Ovary (tissue), 3 donors: ENCODE results near the gene EBF3.

Experiments used
- POLR2A ChIP-seq: fragments of 450-650 bp; IDR thresholded peaks from one replicate; pipeline ENCODE4 v1.6.1; 2017; ENCODE audit warnings: antibody characterized with exemption, mild to moderate bottlenecking, moderate library complexity
- TF ChIP-seq, protein P1 (sequence below), 3 donors: fragments of 450-650 bp in 2 of 3; fragments of 200-600 bp in 1 of 3; IDR thresholded peaks; one replicate each; pipeline versions ENCODE4 v1.5.1 to v1.8.0; 2016 to 2022; ENCODE audit warnings: antibody characterized with exemption in 3 of 3, mild to moderate bottlenecking in 1 of 3
- donor health status: DM: no; HTN: no; CAD: no.

DNA sequence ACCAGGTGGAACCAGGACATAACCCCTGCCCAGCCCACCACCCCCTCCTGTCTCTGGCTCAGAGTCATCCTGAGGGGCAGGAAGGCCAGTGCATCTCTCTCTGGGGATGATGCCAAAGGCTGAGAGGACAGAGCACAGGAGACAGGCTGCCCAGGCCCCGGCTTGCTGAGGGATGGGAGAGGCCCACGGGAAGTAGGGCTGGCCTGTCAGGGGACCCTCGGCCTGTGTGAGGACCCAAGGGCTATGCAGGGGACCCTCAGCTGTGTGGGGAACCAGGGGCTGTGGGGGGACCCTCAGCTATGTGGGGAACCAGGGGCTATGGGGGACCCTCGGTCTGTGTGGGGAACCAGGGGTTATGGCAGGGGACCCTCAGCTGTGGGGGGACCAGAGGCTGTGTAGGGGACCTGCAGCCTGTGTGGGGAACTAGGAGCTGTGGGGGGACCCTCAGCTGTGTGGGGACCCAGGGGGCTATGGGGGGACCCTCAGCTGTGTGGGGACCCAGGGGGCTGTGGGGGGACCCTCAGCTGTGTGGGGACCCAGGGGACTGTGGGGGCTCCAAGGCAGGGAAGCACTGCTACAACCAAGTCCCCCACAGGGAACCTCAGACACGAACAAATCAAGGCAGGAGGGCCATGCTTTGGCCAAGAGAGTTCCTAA is 27.7 kb downstream of the EBF3 start:
- TF ChIP-seq, protein P1, sequence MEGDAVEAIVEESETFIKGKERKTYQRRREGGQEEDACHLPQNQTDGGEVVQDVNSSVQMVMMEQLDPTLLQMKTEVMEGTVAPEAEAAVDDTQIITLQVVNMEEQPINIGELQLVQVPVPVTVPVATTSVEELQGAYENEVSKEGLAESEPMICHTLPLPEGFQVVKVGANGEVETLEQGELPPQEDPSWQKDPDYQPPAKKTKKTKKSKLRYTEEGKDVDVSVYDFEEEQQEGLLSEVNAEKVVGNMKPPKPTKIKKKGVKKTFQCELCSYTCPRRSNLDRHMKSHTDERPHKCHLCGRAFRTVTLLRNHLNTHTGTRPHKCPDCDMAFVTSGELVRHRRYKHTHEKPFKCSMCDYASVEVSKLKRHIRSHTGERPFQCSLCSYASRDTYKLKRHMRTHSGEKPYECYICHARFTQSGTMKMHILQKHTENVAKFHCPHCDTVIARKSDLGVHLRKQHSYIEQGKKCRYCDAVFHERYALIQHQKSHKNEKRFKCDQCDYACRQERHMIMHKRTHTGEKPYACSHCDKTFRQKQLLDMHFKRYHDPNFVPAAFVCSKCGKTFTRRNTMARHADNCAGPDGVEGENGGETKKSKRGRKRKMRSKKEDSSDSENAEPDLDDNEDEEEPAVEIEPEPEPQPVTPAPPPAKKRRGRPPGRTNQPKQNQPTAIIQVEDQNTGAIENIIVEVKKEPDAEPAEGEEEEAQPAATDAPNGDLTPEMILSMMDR (IDR thresholded peaks at IDR 0.05), result no peak
- no peak for TF ChIP-seq POLR2A
